Epithelial cell of esophagus (primary cell): Measurements from ENCODE around the gene MPRIP.
A peak's percentile ranks its signal among the peaks of the same experiment; 100 is the strongest.

Experiments used
- DNase-seq: peaks from one replicate; pipeline ENCODE4 v3.0.0; 2010; ENCODE audit warnings: low read depth
- H3K4me3 ChIP-seq: 2 replicates; pipeline ENCODE4 v1.5.1; 2011; ENCODE audit warnings: mild to moderate bottlenecking, low read length, control low read depth
- CTCF ChIP-seq: IDR thresholded peaks from 2 replicates; pipeline ENCODE4 v1.5.1; 2011; ENCODE audit warnings: low read depth, mild to moderate bottlenecking, low read length, control low read depth, inconsistent platforms; ENCODE audit not compliant: insufficient read depth; ENCODE audit errors: missing control alignments

MPRIP gene

DNA sequence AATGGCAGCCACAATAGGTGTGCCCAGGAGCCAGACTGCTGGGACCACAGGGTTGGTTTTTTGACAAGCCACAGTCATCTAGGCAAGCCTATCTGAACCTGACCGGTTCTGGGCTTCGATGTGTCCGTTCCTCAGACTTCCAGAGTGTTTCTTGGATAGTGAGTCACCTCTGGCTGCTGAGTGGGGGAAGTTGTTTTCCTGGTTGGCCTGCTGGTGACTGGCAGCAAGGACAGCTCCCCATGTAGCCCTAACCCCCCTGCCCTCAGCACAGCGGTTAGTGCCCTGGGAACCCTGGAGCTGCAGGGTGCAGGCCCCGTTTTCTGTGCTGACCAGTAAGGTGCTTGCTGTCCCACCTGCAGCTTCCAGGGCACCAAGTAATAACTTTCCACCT is 98.3 kb downstream of the MPRIP start:
- peak; percentile 21 for TF ChIP-seq CTCF
- H3K4me3 ChIP-seq: no peak overlapping the region
- DNase-seq: peak; percentile 82

- H3K4me3 ChIP-seq: no peak overlapping the region
- DNase-seq: no peak
- no peak for TF ChIP-seq CTCF
Measured at GRCh38 chr17:17141279-17141678, 99.0 kb downstream of the MPRIP start.

GRCh38 chr17:17141860-17142552 is 99.7 kb downstream of the MPRIP start:
- TF ChIP-seq CTCF: peak; percentile 93
- DNase-seq: peak; percentile 72
- no peak overlapping the region for H3K4me3 ChIP-seq

DNA sequence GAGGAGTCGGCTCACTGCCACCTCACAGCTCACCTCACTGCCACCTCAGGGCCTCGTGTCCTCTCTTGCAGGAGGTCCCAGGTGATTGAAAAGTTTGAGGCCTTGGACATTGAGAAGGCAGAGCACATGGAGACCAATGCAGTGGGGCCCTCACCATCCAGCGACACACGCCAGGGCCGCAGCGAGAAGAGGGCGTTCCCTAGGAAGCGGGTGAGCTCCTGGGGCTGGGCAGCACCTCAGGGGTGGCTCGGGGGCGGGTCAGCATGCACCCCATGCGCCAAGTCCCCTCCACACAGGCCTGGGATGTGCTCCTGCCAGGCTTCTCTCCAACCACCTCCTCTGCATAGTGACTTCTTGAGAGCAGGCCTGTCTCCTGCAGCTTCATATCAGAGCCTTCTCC is 100.3 kb downstream of the MPRIP start:
- no peak for DNase-seq
- no peak for TF ChIP-seq CTCF

GRCh38 chr17:17143501-17143900 is 101.2 kb downstream of the MPRIP start:
- no peak for DNase-seq
- no peak overlapping the region for H3K4me3 ChIP-seq
- no peak for TF ChIP-seq CTCF

More for the DNA sequence above, 100.3 kb downstream of the MPRIP start:
- H3K4me3 ChIP-seq: no peak overlapping the region

- no peak overlapping the region for H3K4me3 ChIP-seq
- no peak for DNase-seq
- no peak for TF ChIP-seq CTCF
Measured at GRCh38 chr17:17144061-17144460, 101.8 kb downstream of the MPRIP start.

- no peak overlapping the region for H3K4me3 ChIP-seq
- TF ChIP-seq CTCF: no peak
- no peak for DNase-seq
Measured at GRCh38 chr17:17144916-17145665, 102.8 kb downstream of the MPRIP start.
